ENCODE measurements around the gene RALA.

- TF ChIP-seq CTCF (IDR thresholded peaks at IDR 0.05) (no peak), POLR2A (IDR thresholded peaks at IDR 0.05) (no peak)
These were observed 72.6 kb downstream of the RALA start for GRCh38 chr7:39695852-39696586.
